Measurements from ENCODE around the gene TPH2. TPM values are rescaled to one million over a fixed set of nuclear protein-coding genes. Genes with fewer than 3 reads are reported as not detected.

TPH2 gene
- total and polyA plus RNA-seq, 5 donors from 2014 or later: not detected

- Histone ChIP-seq H3K4me1 (ENCODE audit: control insufficient read depth, insufficient read depth, low read length, poor library complexity, severe bottlenecking) (no peaks in the 10 kb centered on the region), H3K9me3 (ENCODE audit: control insufficient read depth in 2 of 2, low read length in 2 of 2) (no peaks in the 10 kb centered on the region), H3K4me3 (ENCODE audit: low read depth, low read length) (no peak overlapping the region), H3K27ac (ENCODE audit: insufficient read depth, low read length, poor library complexity, severe bottlenecking) (no peak overlapping the region), H3K36me3 (ENCODE audit: control insufficient read depth, insufficient read depth, low read length) (no peaks in the 10 kb centered on the region), H3K27me3 (ENCODE audit: control insufficient read depth, insufficient read depth, low read length) (peaks cover 6% of the 10 kb centered on the region)
- ATAC-seq (ENCODE audit: low read depth in 2 of 2): no peak
- no peaks in the 10 kb centered on the region for H3K36me3 Mint-ChIP-seq
- no peaks in the 10 kb centered on the region for H3K4me1 Mint-ChIP-seq
- no peak overlapping the region for H3K27ac Mint-ChIP-seq
- DNase-seq: no peak
- H3K9me3 Mint-ChIP-seq: peaks cover 0 to 4% (median 0%) of the 10 kb centered on the region in 7 donors
- H3K4me3 Mint-ChIP-seq: no peak overlapping the region
- peaks cover 37% of the 10 kb centered on the region for H3K27me3 Mint-ChIP-seq
These were observed 11.0 kb downstream of the TPH2 start for GRCh38 chr12:71949646-71950045.

- Histone ChIP-seq H3K4me1 (ENCODE audit: control insufficient read depth, insufficient read depth, low read length, poor library complexity, severe bottlenecking) (no peaks in the 10 kb centered on the region), H3K4me3 (ENCODE audit: low read depth, low read length) (no peak overlapping the region), H3K36me3 (ENCODE audit: control insufficient read depth, insufficient read depth, low read length) (no peaks in the 10 kb centered on the region), H3K9me3 (ENCODE audit: control insufficient read depth in 2 of 2, low read length in 2 of 2) (no peaks in the 10 kb centered on the region), H3K27me3 (ENCODE audit: control insufficient read depth, insufficient read depth, low read length) (peaks cover 5% of the 10 kb centered on the region), H3K27ac (ENCODE audit: insufficient read depth, low read length, poor library complexity, severe bottlenecking) (no peak overlapping the region)
- peaks cover 42% of the 10 kb centered on the region for H3K27me3 Mint-ChIP-seq
- no peak overlapping the region for H3K27ac Mint-ChIP-seq
- no peaks in the 10 kb centered on the region for H3K36me3 Mint-ChIP-seq
- no peaks in the 10 kb centered on the region for H3K4me1 Mint-ChIP-seq
- no peak overlapping the region for H3K4me3 Mint-ChIP-seq
- DNase-seq: no peak
- ATAC-seq (ENCODE audit: low read depth in 2 of 2): no peak
- peaks cover 0 to 4% (median 0%) of the 10 kb centered on the region in 7 donors for H3K9me3 Mint-ChIP-seq
These were observed 11.8 kb downstream of the TPH2 start for GRCh38 chr12:71950404-71950803.

- Histone ChIP-seq H3K27me3 (ENCODE audit: control insufficient read depth, insufficient read depth, low read length) (peaks cover 5% of the 10 kb centered on the region), H3K4me1 (ENCODE audit: control insufficient read depth, insufficient read depth, low read length, poor library complexity, severe bottlenecking) (no peaks in the 10 kb centered on the region), H3K9me3 (ENCODE audit: control insufficient read depth in 2 of 2, low read length in 2 of 2) (no peaks in the 10 kb centered on the region), H3K4me3 (ENCODE audit: low read depth, low read length) (no peak overlapping the region), H3K27ac (ENCODE audit: insufficient read depth, low read length, poor library complexity, severe bottlenecking) (no peak overlapping the region), H3K36me3 (ENCODE audit: control insufficient read depth, insufficient read depth, low read length) (no peaks in the 10 kb centered on the region)
- no peaks in the 10 kb centered on the region for H3K36me3 Mint-ChIP-seq
- peaks cover 42% of the 10 kb centered on the region for H3K27me3 Mint-ChIP-seq
- DNase-seq (no peak), ATAC-seq (ENCODE audit: low read depth in 2 of 2) (no peak)
- peaks cover 0 to 4% (median 0%) of the 10 kb centered on the region in 7 donors for H3K9me3 Mint-ChIP-seq
- no peaks in the 10 kb centered on the region for H3K4me1 Mint-ChIP-seq
- no peak overlapping the region for H3K27ac Mint-ChIP-seq
- no peak overlapping the region for H3K4me3 Mint-ChIP-seq
These were observed 12.2 kb downstream of the TPH2 start for GRCh38 chr12:71950819-71951218.

DNA sequence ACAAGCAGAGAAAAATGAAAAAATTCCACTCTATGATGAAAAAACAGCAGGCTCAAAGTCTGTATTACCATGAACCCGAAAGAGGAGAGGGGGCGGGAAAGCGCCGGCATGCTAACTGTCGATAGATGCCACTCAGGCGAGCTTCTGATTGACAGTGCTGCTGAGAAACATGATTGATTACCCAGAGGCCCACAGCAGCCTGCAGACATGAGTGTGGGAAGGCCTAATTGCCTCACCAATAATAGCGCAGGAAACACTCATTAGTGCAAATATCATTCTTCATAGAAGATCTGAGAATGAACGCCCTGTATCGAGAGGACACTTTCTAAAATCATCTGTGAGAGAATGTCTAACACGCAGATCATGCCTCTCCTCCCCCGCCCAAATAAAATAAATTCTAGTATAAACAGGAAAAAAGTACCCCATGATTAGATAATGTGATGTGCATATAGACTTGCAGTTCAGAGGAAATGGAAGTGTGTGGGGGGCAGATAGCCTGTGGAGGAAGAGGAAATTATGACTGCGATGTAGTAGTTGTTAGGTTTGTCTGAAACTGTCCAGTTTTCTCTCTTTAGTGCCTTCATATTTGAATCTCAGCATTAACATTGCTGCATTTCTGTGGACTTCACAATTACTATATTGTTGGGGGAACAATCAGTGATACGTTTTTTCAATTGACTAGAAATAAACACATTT is 15.6 kb downstream of the TPH2 start:
- DNase-seq (no peak), ATAC-seq (ENCODE audit: low read depth in 2 of 2) (no peak)
- Histone ChIP-seq H3K4me3 (ENCODE audit: low read depth, low read length) (no peak overlapping the region), H3K27me3 (ENCODE audit: control insufficient read depth, insufficient read depth, low read length) (no peaks in the 10 kb centered on the region), H3K9me3 (ENCODE audit: control insufficient read depth in 2 of 2, low read length in 2 of 2) (no peaks in the 10 kb centered on the region), H3K4me1 (ENCODE audit: control insufficient read depth, insufficient read depth, low read length, poor library complexity, severe bottlenecking) (no peaks in the 10 kb centered on the region), H3K36me3 (ENCODE audit: control insufficient read depth, insufficient read depth, low read length) (no peaks in the 10 kb centered on the region), H3K27ac (ENCODE audit: insufficient read depth, low read length, poor library complexity, severe bottlenecking) (no peak overlapping the region)
- Mint-ChIP-seq H3K9me3 (peaks cover 0 to 4% (median 0%) of the 10 kb centered on the region in 7 donors), H3K4me3 (no peak overlapping the region), H3K27ac (no peak overlapping the region), H3K4me1 (no peaks in the 10 kb centered on the region), H3K27me3 (peaks cover 28% of the 10 kb centered on the region), H3K36me3 (no peaks in the 10 kb centered on the region)

DNA sequence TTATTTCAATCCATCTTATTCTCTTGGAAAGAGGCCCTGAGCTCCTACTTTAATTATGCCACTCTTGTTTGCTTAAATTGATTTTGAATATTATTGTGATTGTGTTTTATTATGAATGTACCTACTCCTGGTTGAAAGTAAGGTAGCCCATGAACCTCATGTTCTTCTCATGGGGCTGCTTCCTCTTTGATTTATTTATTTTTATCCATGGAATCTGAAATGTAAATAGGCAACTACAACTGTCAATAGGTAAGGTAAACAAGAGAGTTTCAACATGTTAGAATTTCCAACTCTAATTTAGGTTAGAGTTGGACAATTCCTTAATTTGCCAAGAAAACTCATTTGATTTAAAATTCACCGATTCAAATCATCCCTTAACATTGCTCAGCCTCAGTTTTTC is 16.2 kb downstream of the TPH2 start:
- Histone ChIP-seq H3K4me1 (ENCODE audit: control insufficient read depth, insufficient read depth, low read length, poor library complexity, severe bottlenecking) (no peaks in the 10 kb centered on the region), H3K4me3 (ENCODE audit: low read depth, low read length) (no peak overlapping the region), H3K27me3 (ENCODE audit: control insufficient read depth, insufficient read depth, low read length) (no peaks in the 10 kb centered on the region), H3K27ac (ENCODE audit: insufficient read depth, low read length, poor library complexity, severe bottlenecking) (no peak overlapping the region), H3K9me3 (ENCODE audit: control insufficient read depth in 2 of 2, low read length in 2 of 2) (no peaks in the 10 kb centered on the region), H3K36me3 (ENCODE audit: control insufficient read depth, insufficient read depth, low read length) (no peaks in the 10 kb centered on the region)
- H3K4me1 Mint-ChIP-seq: no peaks in the 10 kb centered on the region
- no peak overlapping the region for H3K4me3 Mint-ChIP-seq
- DNase-seq (no peak), ATAC-seq (ENCODE audit: low read depth in 2 of 2) (no peak)
- peaks cover 28% of the 10 kb centered on the region for H3K27me3 Mint-ChIP-seq
- peaks cover 0 to 5% (median 0%) of the 10 kb centered on the region in 7 donors for H3K9me3 Mint-ChIP-seq
- no peaks in the 10 kb centered on the region for H3K36me3 Mint-ChIP-seq
- no peak overlapping the region for H3K27ac Mint-ChIP-seq

GRCh38 chr12:71955970-71956369 is 17.3 kb downstream of the TPH2 start:
- H3K9me3 ChIP-seq (ENCODE audit: control insufficient read depth in 2 of 2, low read length in 2 of 2): no peaks in the 10 kb centered on the region
- Mint-ChIP-seq H3K27ac (no peak overlapping the region), H3K4me3 (no peak overlapping the region), H3K4me1 (no peaks in the 10 kb centered on the region), H3K9me3 (peaks cover 0 to 2% (median 0%) of the 10 kb centered on the region in 7 donors), H3K36me3 (no peaks in the 10 kb centered on the region), H3K27me3 (peaks cover 28% of the 10 kb centered on the region)
- H3K36me3 ChIP-seq (ENCODE audit: control insufficient read depth, insufficient read depth, low read length): no peaks in the 10 kb centered on the region
- ATAC-seq (ENCODE audit: low read depth in 2 of 2) (no peak), DNase-seq (no peak)
- H3K4me3 ChIP-seq (ENCODE audit: low read depth, low read length): no peak overlapping the region
- no peaks in the 10 kb centered on the region for H3K27me3 ChIP-seq (ENCODE audit: control insufficient read depth, insufficient read depth, low read length)
- H3K4me1 ChIP-seq (ENCODE audit: control insufficient read depth, insufficient read depth, low read length, poor library complexity, severe bottlenecking): no peaks in the 10 kb centered on the region
- H3K27ac ChIP-seq (ENCODE audit: insufficient read depth, low read length, poor library complexity, severe bottlenecking): no peak overlapping the region

DNA sequence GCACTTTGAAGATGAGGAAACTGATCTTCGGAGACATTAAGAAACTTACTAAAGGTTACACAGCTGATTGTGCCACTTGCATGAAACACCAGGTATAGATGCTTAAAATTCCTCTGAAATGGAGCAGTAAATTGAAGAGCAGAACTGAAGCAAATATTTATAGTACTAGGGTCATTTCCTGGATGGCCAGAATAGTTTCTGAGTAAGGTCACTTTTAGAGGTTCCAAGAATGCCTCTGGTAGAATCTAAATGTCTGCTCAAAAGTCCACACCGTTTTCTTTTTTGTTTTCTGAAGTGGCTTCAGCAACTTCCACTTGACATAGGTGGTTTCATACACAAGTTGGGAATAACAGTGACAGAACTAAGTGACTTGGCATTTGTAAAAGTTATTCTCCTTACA is 19.4 kb downstream of the TPH2 start:
- no peaks in the 10 kb centered on the region for H3K36me3 ChIP-seq (ENCODE audit: control insufficient read depth, insufficient read depth, low read length)
- no peak overlapping the region for H3K4me3 Mint-ChIP-seq
- DNase-seq: no peak
- H3K9me3 ChIP-seq (ENCODE audit: control insufficient read depth in 2 of 2, low read length in 2 of 2): no peaks in the 10 kb centered on the region
- H3K36me3 Mint-ChIP-seq: no peaks in the 10 kb centered on the region
- H3K9me3 Mint-ChIP-seq: peaks cover 0 to 1% (median 0%) of the 10 kb centered on the region in 7 donors
- H3K4me3 ChIP-seq (ENCODE audit: low read depth, low read length): no peak overlapping the region
- no peaks in the 10 kb centered on the region for H3K4me1 ChIP-seq (ENCODE audit: control insufficient read depth, insufficient read depth, low read length, poor library complexity, severe bottlenecking)
- H3K27me3 Mint-ChIP-seq: peaks cover 16% of the 10 kb centered on the region
- ATAC-seq (ENCODE audit: low read depth in 2 of 2): no peak
- H3K27ac ChIP-seq (ENCODE audit: insufficient read depth, low read length, poor library complexity, severe bottlenecking): no peak overlapping the region
- H3K4me1 Mint-ChIP-seq: no peaks in the 10 kb centered on the region
- no peak overlapping the region for H3K27ac Mint-ChIP-seq
- H3K27me3 ChIP-seq (ENCODE audit: control insufficient read depth, insufficient read depth, low read length): no peaks in the 10 kb centered on the region

GRCh38 chr12:71958457-71958856 is 19.8 kb downstream of the TPH2 start:
- H3K36me3 ChIP-seq (ENCODE audit: control insufficient read depth, insufficient read depth, low read length): no peaks in the 10 kb centered on the region
- no peak overlapping the region for H3K27ac ChIP-seq (ENCODE audit: insufficient read depth, low read length, poor library complexity, severe bottlenecking)
- DNase-seq: no peak
- H3K4me3 ChIP-seq (ENCODE audit: low read depth, low read length): no peak overlapping the region
- no peaks in the 10 kb centered on the region for H3K9me3 ChIP-seq (ENCODE audit: control insufficient read depth in 2 of 2, low read length in 2 of 2)
- H3K9me3 Mint-ChIP-seq: peaks cover 0 to 1% (median 0%) of the 10 kb centered on the region in 7 donors
- H3K27me3 Mint-ChIP-seq: peaks cover 15% of the 10 kb centered on the region
- no peaks in the 10 kb centered on the region for H3K4me1 Mint-ChIP-seq
- no peak for ATAC-seq (ENCODE audit: low read depth in 2 of 2)
- no peaks in the 10 kb centered on the region for H3K27me3 ChIP-seq (ENCODE audit: control insufficient read depth, insufficient read depth, low read length)
- no peak overlapping the region for H3K27ac Mint-ChIP-seq
- no peaks in the 10 kb centered on the region for H3K36me3 Mint-ChIP-seq
- no peak overlapping the region for H3K4me3 Mint-ChIP-seq
- H3K4me1 ChIP-seq (ENCODE audit: control insufficient read depth, insufficient read depth, low read length, poor library complexity, severe bottlenecking): no peaks in the 10 kb centered on the region
